ENCODE results near the gene SLC23A1. TPM values are rescaled to one million over a fixed set of nuclear protein-coding genes. Genes with fewer than 3 reads are reported as not detected.
"Not testable (repeated sequence)": the region's sequence is repeated elsewhere in the genome, so short reads cannot be mapped to it uniquely, and the experiment has no call there.

SLC23A1 gene
- total and polyA plus RNA-seq, 4 donors = 0.30 to 4.4 (median 0.79) TPM

GRCh38 chr5:139410993-139411828 is 28.1 kb upstream of the SLC23A1 start:
- Histone ChIP-seq H3K9ac (ENCODE audit: insufficient read depth in 1 of 2, low read length in 2 of 2) (no peak overlapping the region), H3K9me3 (ENCODE audit: control insufficient read depth in 4 of 4, insufficient read depth in 3 of 4, low read length in 3 of 4) (no peaks in the 10 kb centered on the region), H3K27ac (ENCODE audit: low read depth in 1 of 2, low read length in 1 of 2) (no peak overlapping the region), H3K27me3 (ENCODE audit: control insufficient read depth in 3 of 3, insufficient read depth in 3 of 3, low read length in 2 of 3) (no peaks in the 10 kb centered on the region), H3K36me3 (ENCODE audit: control insufficient read depth in 4 of 4, insufficient read depth in 4 of 4, low read length in 4 of 4) (peaks cover 0 to 11% (median 5%) of the 10 kb centered on the region in 4 donors), H3K4me3 (no peak overlapping the region), H3K4me1 (ENCODE audit: control insufficient read depth in 5 of 5, insufficient read depth in 5 of 5, low read length in 5 of 5) (peaks cover 0 to 5% (median 0%) of the 10 kb centered on the region in 5 donors)
- ATAC-seq (ENCODE audit: insufficient read depth, low FRiP score) (no peak), DNase-seq (no peak)
- 90 to 94% methylated on average over 17 of the region's 17 CpGs for WGBS, 2 donors
- TF ChIP-seq CTCF (IDR thresholded peaks at IDR 0.05; ENCODE audit: control extremely low read depth, extremely low read depth) = no peak

- DNase-seq (no peak), ATAC-seq (ENCODE audit: insufficient read depth, low FRiP score) (no peak)
- no peaks in the 10 kb centered on the region for H3K27me3 ChIP-seq (ENCODE audit: control insufficient read depth in 3 of 3, insufficient read depth in 3 of 3, low read length in 2 of 3)
- no peak for TF ChIP-seq CTCF (IDR thresholded peaks at IDR 0.05; ENCODE audit: control extremely low read depth, extremely low read depth)
- peaks cover 0 to 4% (median 0%) of the 10 kb centered on the region in 5 donors for H3K4me1 ChIP-seq (ENCODE audit: control insufficient read depth in 5 of 5, insufficient read depth in 5 of 5, low read length in 5 of 5)
- H3K9ac ChIP-seq (ENCODE audit: insufficient read depth in 1 of 2, low read length in 2 of 2) = no peak overlapping the region
- no peaks in the 10 kb centered on the region for H3K9me3 ChIP-seq (ENCODE audit: control insufficient read depth in 4 of 4, insufficient read depth in 3 of 4, low read length in 3 of 4)
- WGBS, 2 donors = 82 to 83% methylated on average over 6 of the region's 6 CpGs
- H3K4me3 ChIP-seq = no peak overlapping the region
- H3K36me3 ChIP-seq (ENCODE audit: control insufficient read depth in 4 of 4, insufficient read depth in 4 of 4, low read length in 4 of 4) = peaks cover 0 to 11% (median 5%) of the 10 kb centered on the region in 4 donors
- no peak overlapping the region for H3K27ac ChIP-seq (ENCODE audit: low read depth in 1 of 2, low read length in 1 of 2)
These were observed 27.3 kb upstream of the SLC23A1 start for GRCh38 chr5:139410121-139410992.

GRCh38 chr5:139409116-139409515 is 26.0 kb upstream of the SLC23A1 start:
- not testable (repeated sequence) for H3K9me3 ChIP-seq (ENCODE audit: control insufficient read depth in 4 of 4, insufficient read depth in 3 of 4, low read length in 3 of 4); H3K27me3 ChIP-seq (ENCODE audit: control insufficient read depth in 3 of 3, insufficient read depth in 3 of 3, low read length in 2 of 3); H3K27ac ChIP-seq (ENCODE audit: low read depth in 1 of 2, low read length in 1 of 2); ATAC-seq (ENCODE audit: insufficient read depth, low FRiP score); H3K4me1 ChIP-seq (ENCODE audit: control insufficient read depth in 5 of 5, insufficient read depth in 5 of 5, low read length in 5 of 5); H3K9ac ChIP-seq (ENCODE audit: insufficient read depth in 1 of 2, low read length in 2 of 2); DNase-seq; H3K4me3 ChIP-seq
- peaks cover 0 to 11% (median 5%) of the 10 kb centered on the region in 4 donors for H3K36me3 ChIP-seq (ENCODE audit: control insufficient read depth in 4 of 4, insufficient read depth in 4 of 4, low read length in 4 of 4)
- 83 to 88% methylated on average over 5 of the region's 5 CpGs for WGBS, 2 donors

GRCh38 chr5:139408191-139408590 is 25.1 kb upstream of the SLC23A1 start:
- H3K27ac ChIP-seq (ENCODE audit: low read depth in 1 of 2, low read length in 1 of 2) = no peak overlapping the region
- TF ChIP-seq CTCF (IDR thresholded peaks at IDR 0.05; ENCODE audit: control extremely low read depth, extremely low read depth) = no peak
- 95 to 96% methylated on average over 7 of the region's 7 CpGs for WGBS, 2 donors
- H3K9ac ChIP-seq (ENCODE audit: insufficient read depth in 1 of 2, low read length in 2 of 2) = no peak overlapping the region
- H3K36me3 ChIP-seq (ENCODE audit: control insufficient read depth in 4 of 4, insufficient read depth in 4 of 4, low read length in 4 of 4) = peaks cover 0 to 6% (median 4%) of the 10 kb centered on the region in 4 donors
- H3K4me3 ChIP-seq = no peak overlapping the region
- H3K9me3 ChIP-seq (ENCODE audit: control insufficient read depth in 4 of 4, insufficient read depth in 3 of 4, low read length in 3 of 4) = no peaks in the 10 kb centered on the region
- no peaks in the 10 kb centered on the region for H3K27me3 ChIP-seq (ENCODE audit: control insufficient read depth in 3 of 3, insufficient read depth in 3 of 3, low read length in 2 of 3)
- ATAC-seq (ENCODE audit: insufficient read depth, low FRiP score) (no peak), DNase-seq (no peak)
- peaks cover 0 to 9% (median 3%) of the 10 kb centered on the region in 5 donors for H3K4me1 ChIP-seq (ENCODE audit: control insufficient read depth in 5 of 5, insufficient read depth in 5 of 5, low read length in 5 of 5)
